T-helper 1 cell treated with Interleukin-12 subunit alpha and Interleukin-12 subunit beta and Interleukin-4 antibody, amounts not matched to agents 30 μg/mL and 1 μg/mL, for 36 hours (primary cell): Measurements from ENCODE around the gene HOXA4.

Source experiments
- H3K27ac Mint-ChIP-seq: one replicate; pipeline ENCODE4 v1.8.0; 2021; ENCODE audit warnings: mild to moderate bottlenecking, mixed read lengths
- H3K27me3 Mint-ChIP-seq: one replicate; pipeline ENCODE4 v1.8.0; 2021; ENCODE audit warnings: low read depth, mixed read lengths
- H3K36me3 Mint-ChIP-seq: one replicate; pipeline ENCODE4 v1.8.0; 2021; ENCODE audit warnings: low read depth, mixed read lengths
- H3K4me1 Mint-ChIP-seq: one replicate; pipeline ENCODE4 v1.8.0; 2021; ENCODE audit warnings: low read depth, mixed read lengths
- H3K4me3 Mint-ChIP-seq: one replicate; pipeline ENCODE4 v1.8.0; 2021; ENCODE audit warnings: mild to moderate bottlenecking, moderate library complexity, mixed read lengths
- H3K9me3 Mint-ChIP-seq: one replicate; pipeline ENCODE4 v1.8.0; 2021; ENCODE audit warnings: mixed read lengths

The HOXA4 gene

GRCh38 chr7:27164367-27165088, 34.0 kb upstream of the HOXA4 start:
- H3K4me3 Mint-ChIP-seq, result no peak overlapping the region
- H3K9me3 Mint-ChIP-seq, result no peaks in the 10 kb centered on the region
- H3K36me3 Mint-ChIP-seq, result peaks cover 2% of the 10 kb centered on the region
- H3K4me1 Mint-ChIP-seq, result peaks cover 7% of the 10 kb centered on the region
- peaks cover 87% of the 10 kb centered on the region for H3K27me3 Mint-ChIP-seq
- peak overlapping the region; percentile 54 for H3K27ac Mint-ChIP-seq

- Mint-ChIP-seq H3K4me1 (peaks cover 7% of the 10 kb centered on the region), H3K9me3 (no peaks in the 10 kb centered on the region), H3K4me3 (no peak overlapping the region), H3K36me3 (peaks cover 2% of the 10 kb centered on the region), H3K27ac (peak overlapping the region; percentile 54), H3K27me3 (peaks cover 90% of the 10 kb centered on the region)
Measured at GRCh38 chr7:27164045-27164366, 33.4 kb upstream of the HOXA4 start.

GRCh38 chr7:27163288-27164044, 32.9 kb upstream of the HOXA4 start:
- peak overlapping the region; percentile 54 for H3K27ac Mint-ChIP-seq
- peaks cover 2% of the 10 kb centered on the region for H3K4me1 Mint-ChIP-seq
- H3K4me3 Mint-ChIP-seq, result no peak overlapping the region
- no peaks in the 10 kb centered on the region for H3K9me3 Mint-ChIP-seq
- H3K36me3 Mint-ChIP-seq, result no peaks in the 10 kb centered on the region
- peaks cover 90% of the 10 kb centered on the region for H3K27me3 Mint-ChIP-seq

- Mint-ChIP-seq H3K36me3 (peaks cover 3% of the 10 kb centered on the region), H3K4me3 (no peak overlapping the region), H3K9me3 (no peaks in the 10 kb centered on the region), H3K27me3 (peaks cover 90% of the 10 kb centered on the region), H3K4me1 (peaks cover 5% of the 10 kb centered on the region), H3K27ac (no peak overlapping the region)
Measured at GRCh38 chr7:27162561-27163287, 32.2 kb upstream of the HOXA4 start.

GRCh38 chr7:27161721-27162560, 31.4 kb upstream of the HOXA4 start:
- Mint-ChIP-seq H3K9me3 (no peaks in the 10 kb centered on the region), H3K27me3 (peaks cover 90% of the 10 kb centered on the region), H3K4me3 (no peak overlapping the region), H3K27ac (no peak overlapping the region), H3K4me1 (peaks cover 5% of the 10 kb centered on the region), H3K36me3 (peaks cover 3% of the 10 kb centered on the region)

GRCh38 chr7:27161214-27161720, 30.7 kb upstream of the HOXA4 start:
- Mint-ChIP-seq H3K27me3 (peaks cover 90% of the 10 kb centered on the region), H3K27ac (no peak overlapping the region), H3K4me3 (peak overlapping the region; percentile 54), H3K9me3 (no peaks in the 10 kb centered on the region), H3K36me3 (peaks cover 3% of the 10 kb centered on the region), H3K4me1 (peaks cover 5% of the 10 kb centered on the region)

GRCh38 chr7:27160546-27161213, 30.1 kb upstream of the HOXA4 start:
- peaks cover 5% of the 10 kb centered on the region for H3K4me1 Mint-ChIP-seq
- H3K4me3 Mint-ChIP-seq, result peak overlapping the region; percentile 54
- no peaks in the 10 kb centered on the region for H3K9me3 Mint-ChIP-seq
- H3K27ac Mint-ChIP-seq, result no peak overlapping the region
- peaks cover 3% of the 10 kb centered on the region for H3K36me3 Mint-ChIP-seq
- H3K27me3 Mint-ChIP-seq, result peaks cover 88% of the 10 kb centered on the region

GRCh38 chr7:27160145-27160545, 29.6 kb upstream of the HOXA4 start:
- H3K27ac Mint-ChIP-seq, result no peak overlapping the region
- peaks cover 5% of the 10 kb centered on the region for H3K36me3 Mint-ChIP-seq
- peak overlapping the region; percentile 34 for H3K4me3 Mint-ChIP-seq
- peaks cover 7% of the 10 kb centered on the region for H3K4me1 Mint-ChIP-seq
- peaks cover 89% of the 10 kb centered on the region for H3K27me3 Mint-ChIP-seq
- H3K9me3 Mint-ChIP-seq, result no peaks in the 10 kb centered on the region

GRCh38 chr7:27159266-27160144, 28.9 kb upstream of the HOXA4 start:
- Mint-ChIP-seq H3K27me3 (peaks cover 92% of the 10 kb centered on the region), H3K4me1 (peaks cover 10% of the 10 kb centered on the region), H3K27ac (no peak overlapping the region)

GRCh38 chr7:27158436-27159265, 28.1 kb upstream of the HOXA4 start:
- H3K4me1 Mint-ChIP-seq, result peaks cover 11% of the 10 kb centered on the region
- peak overlapping the region; percentile 73 for H3K27ac Mint-ChIP-seq
- H3K4me3 Mint-ChIP-seq, result peak overlapping the region; percentile 7
- H3K36me3 Mint-ChIP-seq, result peaks cover 5% of the 10 kb centered on the region
- no peaks in the 10 kb centered on the region for H3K9me3 Mint-ChIP-seq
- H3K27me3 Mint-ChIP-seq, result peaks cover 92% of the 10 kb centered on the region

More at GRCh38 chr7:27159266-27160144, 28.9 kb upstream of the HOXA4 start:
- H3K4me3 Mint-ChIP-seq, result no peak overlapping the region
- H3K9me3 Mint-ChIP-seq, result no peaks in the 10 kb centered on the region
- peaks cover 5% of the 10 kb centered on the region for H3K36me3 Mint-ChIP-seq

- Mint-ChIP-seq H3K27me3 (peaks cover 92% of the 10 kb centered on the region), H3K36me3 (peaks cover 5% of the 10 kb centered on the region), H3K4me3 (peak overlapping the region; percentile 7), H3K4me1 (peaks cover 12% of the 10 kb centered on the region), H3K9me3 (no peaks in the 10 kb centered on the region), H3K27ac (peak overlapping the region; percentile 73)
Measured at GRCh38 chr7:27157702-27158431, 27.3 kb upstream of the HOXA4 start.
